LNCaP clone FGC (cell line): Measurements from ENCODE around the gene PPM1F.

Source experiments
- DNase-seq: peaks from one replicate; pipeline ENCODE4 v3.0.0-alpha.2; 2011; ENCODE audit warnings: low read depth
- H3K4me3 ChIP-seq: 2 replicates; pipeline ENCODE4 v1.5.1; 2011; ENCODE audit warnings: mild to moderate bottlenecking, low read depth, low read length, control low read depth
- TF ChIP-seq, protein P1 (sequence below): IDR thresholded peaks from 2 replicates; pipeline ENCODE4 v1.5.1; 2012; ENCODE audit warnings: mild to moderate bottlenecking; ENCODE audit not compliant: control insufficient read depth, insufficient read depth; ENCODE audit errors: extremely low read depth

The PPM1F gene

DNA sequence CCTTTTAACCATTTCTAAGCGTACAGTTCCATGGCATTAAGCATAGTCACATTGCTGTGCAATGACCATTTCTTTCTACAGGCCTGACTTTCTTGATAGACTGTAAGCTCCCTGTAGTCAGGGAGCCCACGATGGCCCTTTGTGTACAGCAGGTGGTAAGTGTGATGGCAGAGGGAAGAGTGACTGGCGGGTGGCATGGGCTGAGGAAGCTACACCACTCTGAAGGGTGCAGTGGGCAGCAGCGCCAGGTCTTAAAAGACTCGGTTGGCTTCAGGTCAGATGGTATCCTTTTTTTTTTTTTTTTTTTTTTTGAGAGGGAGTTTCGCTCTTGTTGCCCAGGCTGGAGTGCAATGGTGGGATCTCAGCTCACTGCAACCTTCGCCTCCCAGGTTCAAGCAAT, 1.6 kb downstream of the PPM1F start:
- TF ChIP-seq, protein P1, sequence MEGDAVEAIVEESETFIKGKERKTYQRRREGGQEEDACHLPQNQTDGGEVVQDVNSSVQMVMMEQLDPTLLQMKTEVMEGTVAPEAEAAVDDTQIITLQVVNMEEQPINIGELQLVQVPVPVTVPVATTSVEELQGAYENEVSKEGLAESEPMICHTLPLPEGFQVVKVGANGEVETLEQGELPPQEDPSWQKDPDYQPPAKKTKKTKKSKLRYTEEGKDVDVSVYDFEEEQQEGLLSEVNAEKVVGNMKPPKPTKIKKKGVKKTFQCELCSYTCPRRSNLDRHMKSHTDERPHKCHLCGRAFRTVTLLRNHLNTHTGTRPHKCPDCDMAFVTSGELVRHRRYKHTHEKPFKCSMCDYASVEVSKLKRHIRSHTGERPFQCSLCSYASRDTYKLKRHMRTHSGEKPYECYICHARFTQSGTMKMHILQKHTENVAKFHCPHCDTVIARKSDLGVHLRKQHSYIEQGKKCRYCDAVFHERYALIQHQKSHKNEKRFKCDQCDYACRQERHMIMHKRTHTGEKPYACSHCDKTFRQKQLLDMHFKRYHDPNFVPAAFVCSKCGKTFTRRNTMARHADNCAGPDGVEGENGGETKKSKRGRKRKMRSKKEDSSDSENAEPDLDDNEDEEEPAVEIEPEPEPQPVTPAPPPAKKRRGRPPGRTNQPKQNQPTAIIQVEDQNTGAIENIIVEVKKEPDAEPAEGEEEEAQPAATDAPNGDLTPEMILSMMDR = no peak
- H3K4me3 ChIP-seq = no peak overlapping the region
- no peak for DNase-seq

DNA sequence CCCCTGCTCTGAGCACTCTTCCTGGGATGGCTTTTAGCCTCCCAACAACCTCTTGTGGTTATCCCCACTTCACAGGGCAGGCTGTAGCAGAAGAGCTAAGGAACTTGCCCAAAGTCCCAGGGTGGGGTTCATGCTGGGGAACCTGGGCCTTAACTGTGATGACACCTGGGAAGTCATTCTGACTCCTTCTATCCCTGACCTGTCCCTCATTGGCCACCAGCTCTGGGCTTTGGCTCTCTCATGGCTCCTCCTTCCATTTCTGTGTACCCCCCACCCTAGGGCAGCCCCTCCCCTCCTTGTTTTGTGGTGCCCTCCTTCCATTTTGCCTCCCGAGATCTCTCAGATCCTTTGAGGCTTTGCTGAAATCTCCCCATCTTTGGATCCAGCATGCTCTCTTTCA, 2.7 kb downstream of the PPM1F start:
- TF ChIP-seq, protein P1 = no peak
- H3K4me3 ChIP-seq = no peak overlapping the region
- no peak for DNase-seq

DNA sequence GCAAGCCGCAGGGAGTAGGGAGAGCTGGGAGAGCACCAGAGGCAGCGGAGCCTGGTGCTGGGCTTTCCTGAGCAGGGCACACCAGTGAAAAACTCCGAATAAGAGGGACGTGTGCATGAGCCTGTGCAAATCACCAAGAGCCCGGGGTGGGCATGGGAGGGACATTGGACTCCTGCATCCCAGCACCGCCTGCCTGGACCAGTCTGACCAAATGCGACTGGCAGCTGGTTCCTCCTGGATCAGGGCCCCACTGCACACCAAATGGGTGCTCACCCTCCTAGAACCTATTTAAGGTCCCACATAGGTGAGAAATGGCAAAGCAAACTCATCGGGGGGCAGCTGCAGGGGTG, 3.1 kb downstream of the PPM1F start:
- H3K4me3 ChIP-seq = no peak overlapping the region
- no peak for DNase-seq
- TF ChIP-seq, protein P1 = no peak

DNA sequence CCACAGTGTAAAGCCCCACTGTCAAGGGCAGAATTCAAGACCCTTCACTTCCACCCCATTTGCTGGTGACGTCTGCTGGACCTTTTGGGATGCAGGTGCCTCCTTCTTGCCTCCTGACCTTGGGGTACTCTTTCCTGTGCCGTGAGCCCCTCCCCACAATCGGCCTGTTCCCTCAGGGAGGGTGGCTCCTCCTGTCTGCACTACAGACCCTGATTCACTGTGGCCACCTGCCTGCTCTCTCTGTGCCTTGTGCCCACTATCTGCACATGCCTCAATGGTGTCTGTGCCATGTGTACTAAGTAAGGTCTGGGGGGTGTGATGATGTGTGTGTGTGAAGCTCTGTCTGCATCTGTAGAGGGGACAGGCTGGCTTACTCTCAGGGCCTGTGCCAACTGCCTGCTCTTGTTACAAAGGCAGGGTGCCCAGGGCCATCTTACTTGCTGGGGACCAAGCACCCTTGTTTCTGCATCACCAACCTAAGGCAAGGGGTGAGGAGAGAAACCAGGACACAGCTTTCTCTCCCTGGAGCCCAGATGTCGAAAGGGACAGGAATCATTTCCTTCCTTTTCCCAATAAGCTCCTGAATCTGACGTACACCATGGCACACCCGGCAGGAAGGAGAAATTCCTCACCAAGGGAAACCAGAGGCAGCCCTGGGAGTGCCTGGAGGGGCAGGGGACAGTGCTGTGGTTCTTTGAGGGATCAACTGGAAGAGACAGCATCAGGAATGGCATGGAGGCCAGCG, 3.7 kb downstream of the PPM1F start:
- no peak overlapping the region for H3K4me3 ChIP-seq
- no peak for DNase-seq
- TF ChIP-seq, protein P1 = no peak

DNA sequence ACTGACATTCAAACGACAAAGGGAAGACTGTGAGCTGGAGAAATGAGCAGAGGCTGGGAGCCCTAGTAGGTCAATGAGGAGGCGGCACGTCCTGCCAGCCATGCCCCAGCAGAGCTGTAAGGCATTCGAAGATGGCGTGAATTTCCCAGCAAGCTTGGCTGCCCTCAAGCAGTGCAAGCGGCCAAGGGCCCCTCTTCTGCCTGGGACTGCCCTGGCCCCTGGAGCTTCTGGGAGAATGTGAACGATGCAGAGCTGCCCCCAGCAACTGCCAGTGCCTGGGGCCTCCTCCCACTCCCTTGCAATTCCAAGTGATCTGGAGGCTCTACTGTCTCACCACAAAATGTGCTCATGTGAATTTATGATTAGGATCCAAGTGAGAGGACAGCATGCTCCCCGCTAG, 4.3 kb downstream of the PPM1F start:
- H3K4me3 ChIP-seq = no peak overlapping the region
- TF ChIP-seq, protein P1 = no peak
- DNase-seq = no peak

DNA sequence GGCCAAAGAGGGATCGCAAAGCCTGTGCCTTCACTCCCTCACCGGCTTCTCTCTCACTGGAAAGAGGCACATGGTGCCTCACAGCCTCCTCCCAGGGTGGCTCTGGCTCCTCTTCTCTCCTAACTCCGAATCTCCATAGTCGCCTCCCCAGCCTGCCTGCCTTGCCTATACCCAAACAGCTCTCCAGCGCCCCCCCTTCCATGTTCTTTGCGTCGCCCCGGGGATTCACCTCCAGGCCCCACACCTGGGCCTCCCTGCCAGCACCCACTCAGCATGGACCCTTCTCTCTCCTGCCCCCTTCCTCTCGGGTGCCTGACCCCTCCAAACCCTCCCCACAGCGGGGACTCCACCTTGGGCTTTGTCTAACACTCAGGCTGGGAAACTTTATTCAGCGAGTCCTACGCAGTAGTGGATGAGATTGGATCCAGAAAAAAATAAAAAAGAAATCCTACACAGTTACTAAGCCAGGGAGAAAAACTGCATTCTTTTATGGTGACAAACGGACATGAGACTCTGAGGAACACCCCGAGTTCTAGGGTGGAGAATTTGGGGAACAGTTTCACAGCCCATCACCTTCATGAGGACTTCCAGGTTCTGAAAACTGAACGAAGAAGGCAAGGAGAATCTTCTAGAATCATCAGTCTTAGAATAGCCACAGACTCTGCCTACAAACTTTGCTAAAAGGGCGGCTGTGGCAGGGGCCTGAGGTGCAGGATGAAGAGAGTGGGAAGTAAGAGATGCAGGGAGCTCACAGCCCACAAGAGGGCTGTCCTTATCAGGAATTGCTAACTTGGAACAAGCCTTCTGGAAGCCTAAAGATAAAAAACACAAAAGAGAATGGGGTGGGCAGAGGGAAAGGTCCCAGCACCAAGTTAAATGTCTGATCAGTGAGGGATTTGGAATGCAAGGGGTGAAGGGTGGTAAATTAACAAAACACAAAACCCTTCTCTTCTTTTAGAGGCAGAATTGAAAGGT, 5.3 kb downstream of the PPM1F start:
- TF ChIP-seq, protein P1 = peak; percentile 19; the same call in 1 of the 2 replicates
- DNase-seq = no peak
- no peak overlapping the region for H3K4me3 ChIP-seq
